ENCODE data around the gene CD24. TPM values are rescaled to one million over a fixed set of nuclear protein-coding genes. Genes with fewer than 3 reads are reported as not detected.
A peak's percentile ranks its signal among the peaks of the same experiment; 100 is the strongest.

The CD24 gene
- total and polyA plus RNA-seq, 2 donors (not counting 1 experiment from before 2014, with no cell fraction given), result 69.9 to 113 TPM

DNA sequence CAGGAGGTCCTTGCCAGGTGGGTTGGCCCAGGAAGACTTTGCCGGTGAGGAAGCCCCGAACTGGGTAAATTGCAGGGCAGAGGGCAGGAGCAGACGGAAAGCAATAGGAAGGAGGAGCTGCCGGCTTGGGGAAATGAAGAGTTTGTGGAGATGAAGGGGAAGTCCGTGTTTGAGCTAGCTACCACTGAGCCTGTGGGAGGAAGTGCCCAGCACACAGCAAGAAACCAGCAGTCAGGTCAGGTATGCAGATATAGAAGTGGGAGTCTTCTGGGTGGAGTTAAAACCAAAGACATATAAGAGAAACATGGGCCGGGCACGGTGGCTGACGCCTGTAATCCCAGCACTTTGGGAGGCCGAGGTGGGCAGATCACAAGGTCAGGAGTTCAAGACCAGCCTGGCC is 34.7 kb downstream of the CD24 start:
- H3K27me3 ChIP-seq (replicated peaks in 1 of 4; ENCODE audit: control extremely low read depth in 1 of 4, control insufficient read depth in 3 of 4, insufficient read depth in 4 of 4, low read length in 3 of 4), result peaks cover 0 to 4% (median 0%) of the 10 kb centered on the region in 4 experiments
- H3K4me2 ChIP-seq (replicated peaks; ENCODE audit: low read depth, low read length, poor library complexity, severe bottlenecking), result peak overlapping the region; percentile 49
- no peak overlapping the region for H3K27ac ChIP-seq (ENCODE audit: low read length in 2 of 2)
- TF ChIP-seq, protein P1, sequence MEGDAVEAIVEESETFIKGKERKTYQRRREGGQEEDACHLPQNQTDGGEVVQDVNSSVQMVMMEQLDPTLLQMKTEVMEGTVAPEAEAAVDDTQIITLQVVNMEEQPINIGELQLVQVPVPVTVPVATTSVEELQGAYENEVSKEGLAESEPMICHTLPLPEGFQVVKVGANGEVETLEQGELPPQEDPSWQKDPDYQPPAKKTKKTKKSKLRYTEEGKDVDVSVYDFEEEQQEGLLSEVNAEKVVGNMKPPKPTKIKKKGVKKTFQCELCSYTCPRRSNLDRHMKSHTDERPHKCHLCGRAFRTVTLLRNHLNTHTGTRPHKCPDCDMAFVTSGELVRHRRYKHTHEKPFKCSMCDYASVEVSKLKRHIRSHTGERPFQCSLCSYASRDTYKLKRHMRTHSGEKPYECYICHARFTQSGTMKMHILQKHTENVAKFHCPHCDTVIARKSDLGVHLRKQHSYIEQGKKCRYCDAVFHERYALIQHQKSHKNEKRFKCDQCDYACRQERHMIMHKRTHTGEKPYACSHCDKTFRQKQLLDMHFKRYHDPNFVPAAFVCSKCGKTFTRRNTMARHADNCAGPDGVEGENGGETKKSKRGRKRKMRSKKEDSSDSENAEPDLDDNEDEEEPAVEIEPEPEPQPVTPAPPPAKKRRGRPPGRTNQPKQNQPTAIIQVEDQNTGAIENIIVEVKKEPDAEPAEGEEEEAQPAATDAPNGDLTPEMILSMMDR (IDR thresholded peaks at IDR 0.05), result no peak
- TF ChIP-seq EZH2 (IDR thresholded peaks at IDR 0.05; ENCODE audit: borderline replicate concordance, insufficient read depth, low read depth, low read length, poor library complexity, severe bottlenecking), result no peak
- Mint-ChIP-seq H3K27ac (peak overlapping the region; percentile 42), H3K9me3 (ENCODE audit: insufficient read depth) (no peaks in the 10 kb centered on the region), H3K27me3 (no peaks in the 10 kb centered on the region), H3K4me1 (peaks cover 9% of the 10 kb centered on the region), H3K4me3 (peak overlapping the region; percentile 18)
- ATAC-seq (ENCODE audit: low read depth) (peak; percentile 66), DNase-seq (peak; percentile 40)
- peak overlapping the region; percentile 10 for H3K9ac ChIP-seq (ENCODE audit: low read length)
- peaks cover 5 to 6% of the 10 kb centered on the region in 2 donors for H3K4me1 ChIP-seq (ENCODE audit: control insufficient read depth in 2 of 2, insufficient read depth in 2 of 2, low read length in 2 of 2)
- peak overlapping the region; percentile 72 for H2AFZ ChIP-seq (ENCODE audit: insufficient read depth, low read depth, low read length, poor library complexity, severe bottlenecking)
- H3K9me3 ChIP-seq (ENCODE audit: control extremely low read depth in 1 of 3, control insufficient read depth in 2 of 3, insufficient read depth in 1 of 3, low read length in 2 of 3), result no peaks in the 10 kb centered on the region
- no peaks in the 10 kb centered on the region for H3K36me3 ChIP-seq (replicated peaks in 1 of 2; ENCODE audit: control extremely low read depth in 1 of 2, control insufficient read depth in 1 of 2, extremely low read depth in 1 of 2, insufficient read depth in 2 of 2, low read length in 1 of 2)
- ChIA-PET POLR2A (no interaction called here), CTCF (no interaction called here)
- H4K20me1 ChIP-seq (ENCODE audit: control insufficient read depth, insufficient read depth, low read length, poor library complexity, severe bottlenecking), result no peaks in the 10 kb centered on the region
- intact Hi-C loops (cut with micrococcal nuclease), result no loop called here
- H3K4me3 ChIP-seq (ENCODE audit: control extremely low read depth in 1 of 5, extremely low read depth in 1 of 5, insufficient read depth in 1 of 5, low read depth in 2 of 5, low read length in 4 of 5), result peak overlapping the region in 1 of 5 experiments; percentile 7
- 13% methylated on average over 6 of the region's 9 CpGs for WGBS (ENCODE audit: insufficient coverage)
- H3K79me2 ChIP-seq (ENCODE audit: control insufficient read depth, insufficient read depth, low read length), result no peaks in the 10 kb centered on the region

DNA sequence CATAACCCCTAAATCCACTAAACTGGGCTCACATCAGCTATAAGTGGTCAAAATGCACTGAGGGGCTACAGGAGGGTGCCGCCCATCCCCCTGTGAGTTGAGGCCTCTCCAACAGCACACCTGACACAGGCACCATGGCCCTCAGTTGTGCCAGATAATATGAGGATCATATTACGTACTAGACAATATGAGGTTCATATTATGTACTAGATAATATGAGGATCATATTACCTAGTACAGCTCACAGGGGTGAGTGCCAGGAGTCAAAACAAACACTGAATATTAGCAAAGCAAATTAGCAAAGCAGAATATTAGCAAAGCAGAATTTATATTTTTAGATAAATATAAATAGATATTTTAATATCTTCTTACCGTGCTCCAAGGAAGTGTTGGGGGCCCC is 35.3 kb downstream of the CD24 start:
- H3K9me3 ChIP-seq (ENCODE audit: control extremely low read depth in 1 of 3, control insufficient read depth in 2 of 3, insufficient read depth in 1 of 3, low read length in 2 of 3), result no peaks in the 10 kb centered on the region
- H3K4me1 Mint-ChIP-seq, result peaks cover 9% of the 10 kb centered on the region
- peaks cover 5 to 6% of the 10 kb centered on the region in 2 donors for H3K4me1 ChIP-seq (ENCODE audit: control insufficient read depth in 2 of 2, insufficient read depth in 2 of 2, low read length in 2 of 2)
- no peaks in the 10 kb centered on the region for H3K27me3 ChIP-seq (replicated peaks in 1 of 4; ENCODE audit: control extremely low read depth in 1 of 4, control insufficient read depth in 3 of 4, insufficient read depth in 4 of 4, low read length in 3 of 4)
- H2AFZ ChIP-seq (ENCODE audit: insufficient read depth, low read depth, low read length, poor library complexity, severe bottlenecking), result no peak overlapping the region
- no peak overlapping the region for H3K27ac ChIP-seq (ENCODE audit: low read length in 2 of 2)
- H4K20me1 ChIP-seq (ENCODE audit: control insufficient read depth, insufficient read depth, low read length, poor library complexity, severe bottlenecking), result no peaks in the 10 kb centered on the region
- H3K79me2 ChIP-seq (ENCODE audit: control insufficient read depth, insufficient read depth, low read length), result no peaks in the 10 kb centered on the region
- H3K27ac Mint-ChIP-seq, result no peak overlapping the region
- no peak overlapping the region for H3K4me2 ChIP-seq (replicated peaks; ENCODE audit: low read depth, low read length, poor library complexity, severe bottlenecking)
- no peak for DNase-seq
- no peak overlapping the region for H3K4me3 ChIP-seq (ENCODE audit: control extremely low read depth in 1 of 5, extremely low read depth in 1 of 5, insufficient read depth in 1 of 5, low read depth in 2 of 5, low read length in 4 of 5)
- no peak overlapping the region for H3K4me3 Mint-ChIP-seq
- no CpG with 5 or more reads among the region's 3 CpGs for WGBS (ENCODE audit: insufficient coverage)
- CTCF ChIA-PET, result interaction anchor here (0.8 kb wide), 1 partner anchor 58 kb away, joined by 3 read pairs; no protein-coding TSS in a partner anchor
- TF ChIP-seq, protein P1 (IDR thresholded peaks at IDR 0.05), result no peak
- H3K9me3 Mint-ChIP-seq (ENCODE audit: insufficient read depth), result no peaks in the 10 kb centered on the region
- H3K9ac ChIP-seq (ENCODE audit: low read length), result no peak overlapping the region
- no peaks in the 10 kb centered on the region for H3K36me3 ChIP-seq (replicated peaks in 1 of 2; ENCODE audit: control extremely low read depth in 1 of 2, control insufficient read depth in 1 of 2, extremely low read depth in 1 of 2, insufficient read depth in 2 of 2, low read length in 1 of 2)
- ATAC-seq (ENCODE audit: low read depth), result no peak
- intact Hi-C loops (cut with micrococcal nuclease), result no loop called here
- POLR2A ChIA-PET, result interaction anchor here (0.5 kb wide), 1 partner anchor 266 kb away, joined by 3 read pairs; no protein-coding TSS in a partner anchor
- H3K27me3 Mint-ChIP-seq, result no peaks in the 10 kb centered on the region
